GM21367 (cell line): Measurements from ENCODE around the gene KLK15.

Experiments
- ATAC-seq: cut with Tn5 transposase; IDR thresholded peaks from one replicate; pipeline ENCODE4 v1.9.1; 2021; ENCODE audit not compliant: unreplicated experiment

KLK15 gene

GRCh38 chr19:50843701-50844221 is 10.4 kb upstream of the KLK15 start:
- ATAC-seq: no peak

GRCh38 chr19:50843205-50843604 is 9.8 kb upstream of the KLK15 start:
- no peak for ATAC-seq

GRCh38 chr19:50842130-50842529 is 8.8 kb upstream of the KLK15 start:
- ATAC-seq: no peak

- ATAC-seq: no peak
Measured at GRCh38 chr19:50839712-50840655, 6.6 kb upstream of the KLK15 start.

GRCh38 chr19:50838239-50838638 is 4.9 kb upstream of the KLK15 start:
- no peak for ATAC-seq

- ATAC-seq: no peak
Measured at GRCh38 chr19:50837300-50837699, 3.9 kb upstream of the KLK15 start.

GRCh38 chr19:50836543-50837195 is 3.3 kb upstream of the KLK15 start:
- no peak for ATAC-seq

- ATAC-seq: peak; percentile 87
Measured at GRCh38 chr19:50835785-50836542, 2.6 kb upstream of the KLK15 start.

- no peak for ATAC-seq
Measured at GRCh38 chr19:50835103-50835784, 1.9 kb upstream of the KLK15 start.

GRCh38 chr19:50833802-50834167 is 411 bp upstream of the KLK15 start:
- no peak for ATAC-seq

GRCh38 chr19:50832666-50833065 is 708 bp downstream of the KLK15 start:
- no peak for ATAC-seq

- no peak for ATAC-seq
Measured at GRCh38 chr19:50831026-50831396, 2.4 kb downstream of the KLK15 start.

GRCh38 chr19:50830266-50831025 is 2.9 kb downstream of the KLK15 start:
- no peak for ATAC-seq

GRCh38 chr19:50829801-50830200 is 3.6 kb downstream of the KLK15 start:
- ATAC-seq: no peak

GRCh38 chr19:50827476-50827875 is 5.9 kb downstream of the KLK15 start:
- no peak for ATAC-seq

GRCh38 chr19:50826492-50827240 is 6.7 kb downstream of the KLK15 start:
- no peak for ATAC-seq

GRCh38 chr19:50823389-50824042 is 9.9 kb downstream of the KLK15 start, which contains the start of gene KLK1:
Gene KLK1 (minus strand): TSS chr19:50823787. CDS start chr19:50823748, 39 bp downstream.
- ATAC-seq: no peak

GRCh38 chr19:50822661-50823208 is 10.6 kb downstream of the KLK15 start:
- no peak for ATAC-seq
